ENCODE results near the gene LBX1.

Gene LBX1

GRCh38 chr10:101262147-101262546 lies 32.9 kb upstream of the LBX1 start:
- H3K9ac ChIP-seq (ENCODE audit: low read depth, low read length): no peak overlapping the region
- DNase-seq (no peak), ATAC-seq (ENCODE audit: insufficient read depth, low read depth) (no peak)
- no peaks in the 10 kb centered on the region for H3K27me3 ChIP-seq (ENCODE audit: insufficient read depth, low read length, poor library complexity)
- H3K4me3 ChIP-seq (ENCODE audit: low read depth in 1 of 2, low read length in 2 of 2): no peak overlapping the region
- no peaks in the 10 kb centered on the region for H3K36me3 ChIP-seq (ENCODE audit: insufficient read depth, low read length)
- H4K20me1 ChIP-seq (ENCODE audit: insufficient read depth, low read length): no peaks in the 10 kb centered on the region
- peaks cover 5% of the 10 kb centered on the region for H3K9me3 ChIP-seq (ENCODE audit: insufficient read depth, low read length, severe bottlenecking)
- no peak for TF ChIP-seq EZH2 (IDR thresholded peaks at IDR 0.05; ENCODE audit: borderline replicate concordance, low read depth, low read length, severe bottlenecking)
- TF ChIP-seq CTCF (IDR thresholded peaks at IDR 0.05; ENCODE audit: borderline replicate concordance, extremely low read depth, low read length, poor library complexity, severe bottlenecking): no peak
- H3K4me2 ChIP-seq (ENCODE audit: insufficient read depth, low read length): no peak overlapping the region
- H3K79me2 ChIP-seq (ENCODE audit: insufficient read depth, low read length): no peaks in the 10 kb centered on the region
- H2AFZ ChIP-seq (ENCODE audit: low read depth, low read length): no peak overlapping the region
- no peak overlapping the region for H3K27ac ChIP-seq (ENCODE audit: low read length)
- H3K4me1 ChIP-seq (ENCODE audit: insufficient read depth, low read length): no peaks in the 10 kb centered on the region

GRCh38 chr10:101261702-101262101 lies 32.4 kb upstream of the LBX1 start:
- Histone ChIP-seq H3K9me3 (ENCODE audit: insufficient read depth, low read length, severe bottlenecking) (peaks cover 5% of the 10 kb centered on the region), H3K4me2 (ENCODE audit: insufficient read depth, low read length) (no peak overlapping the region), H3K36me3 (ENCODE audit: insufficient read depth, low read length) (no peaks in the 10 kb centered on the region), H2AFZ (ENCODE audit: low read depth, low read length) (no peak overlapping the region), H3K9ac (ENCODE audit: low read depth, low read length) (no peak overlapping the region), H3K27me3 (ENCODE audit: insufficient read depth, low read length, poor library complexity) (no peaks in the 10 kb centered on the region), H4K20me1 (ENCODE audit: insufficient read depth, low read length) (no peaks in the 10 kb centered on the region), H3K27ac (ENCODE audit: low read length) (no peak overlapping the region), H3K4me1 (ENCODE audit: insufficient read depth, low read length) (no peaks in the 10 kb centered on the region), H3K4me3 (ENCODE audit: low read depth in 1 of 2, low read length in 2 of 2) (no peak overlapping the region), H3K79me2 (ENCODE audit: insufficient read depth, low read length) (no peaks in the 10 kb centered on the region)
- TF ChIP-seq EZH2 (IDR thresholded peaks at IDR 0.05; ENCODE audit: borderline replicate concordance, low read depth, low read length, severe bottlenecking) (no peak), CTCF (IDR thresholded peaks at IDR 0.05; ENCODE audit: borderline replicate concordance, extremely low read depth, low read length, poor library complexity, severe bottlenecking) (no peak)
- ATAC-seq (ENCODE audit: insufficient read depth, low read depth): no peak
- DNase-seq: no peak

- no peak for ATAC-seq (ENCODE audit: insufficient read depth, low read depth)
- Histone ChIP-seq H3K27ac (ENCODE audit: low read length) (no peak overlapping the region), H3K27me3 (ENCODE audit: insufficient read depth, low read length, poor library complexity) (no peaks in the 10 kb centered on the region), H3K4me1 (ENCODE audit: insufficient read depth, low read length) (no peaks in the 10 kb centered on the region), H3K9ac (ENCODE audit: low read depth, low read length) (no peak overlapping the region), H3K79me2 (ENCODE audit: insufficient read depth, low read length) (no peaks in the 10 kb centered on the region), H3K4me3 (ENCODE audit: low read depth in 1 of 2, low read length in 2 of 2) (no peak overlapping the region), H3K9me3 (ENCODE audit: insufficient read depth, low read length, severe bottlenecking) (peaks cover 5% of the 10 kb centered on the region), H3K36me3 (ENCODE audit: insufficient read depth, low read length) (no peaks in the 10 kb centered on the region), H4K20me1 (ENCODE audit: insufficient read depth, low read length) (no peaks in the 10 kb centered on the region), H2AFZ (ENCODE audit: low read depth, low read length) (no peak overlapping the region), H3K4me2 (ENCODE audit: insufficient read depth, low read length) (no peak overlapping the region)
- TF ChIP-seq EZH2 (IDR thresholded peaks at IDR 0.05; ENCODE audit: borderline replicate concordance, low read depth, low read length, severe bottlenecking): no peak
- TF ChIP-seq CTCF (IDR thresholded peaks at IDR 0.05; ENCODE audit: borderline replicate concordance, extremely low read depth, low read length, poor library complexity, severe bottlenecking): no peak
- no peak for DNase-seq
These were observed 31.7 kb upstream of the LBX1 start for GRCh38 chr10:101260764-101261481.
